PC-3 (cell line): Measurements from ENCODE around the gene PELO. TPM values are rescaled to one million over a fixed set of nuclear protein-coding genes. Genes with fewer than 3 reads are reported as not detected.
"Not testable (repeated sequence)": the region's sequence is repeated elsewhere in the genome, so short reads cannot be mapped to it uniquely, and the experiment has no call there.

Experiments
- ATAC-seq: fragments of 200-7000 bp; cut with Tn5 transposase; 2 replicates; pipeline ENCODE4 v1.9.1; 2020; ENCODE audit warnings: mild to moderate bottlenecking, moderate library complexity
- BruUV-seq: library from RNA; stranded (reverse); fragments of 400-500 nt; replicated peaks from 2 replicates; lab custom pipeline; 2021; lab: Mats Ljungman, UMichigan
- CTCF ChIA-PET: fragments of 300-600 bp; sonication (Branson Sonifier 250); formaldehyde crosslinking; loops from one replicate; lab custom pipeline; 2022; ENCODE audit warnings: antibody characterized with exemption; lab: Charles Lee
- POLR2A ChIA-PET: fragments of 300-600 bp; sonication (Branson Sonifier 250); formaldehyde crosslinking; loops from one replicate; lab custom pipeline; 2022; ENCODE audit warnings: antibody characterized with exemption; ENCODE audit not compliant: unreplicated experiment; lab: Charles Lee
- DNase-seq: peaks from one replicate; pipeline ENCODE4 v3.0.0-alpha.2; 2015
- H2AFZ ChIP-seq: fragments of 300-600 bp; sonication (generic); 2 replicates; pipeline ENCODE4 v1.6.0; 2016; ENCODE audit warnings: antibody characterized with exemption, low read length
- H3F3A ChIP-seq: fragments of 300-600 bp; sonication (generic); one replicate; pipeline ENCODE4 v1.6.0; 2017; ENCODE audit warnings: antibody characterized with exemption, low read length, control low read depth, mild to moderate bottlenecking; ENCODE audit not compliant: unreplicated experiment
- H3K27ac ChIP-seq: fragments of 300-600 bp; sonication (generic); 2 replicates; pipeline ENCODE4 v1.5.1; 2016; ENCODE audit warnings: mild to moderate bottlenecking, low read length
- H3K27me3 ChIP-seq: fragments of 300-600 bp; sonication (generic); 2 replicates; pipeline ENCODE4 v1.6.1; 2016; ENCODE audit warnings: low read length, mixed read lengths
- H3K36me3 ChIP-seq: fragments of 300-600 bp; sonication (generic); 2 replicates; pipeline ENCODE4 v1.6.1; 2016; ENCODE audit warnings: low read depth, mixed run types, low read length, mixed read lengths
- H3K4me1 ChIP-seq: fragments of 300-600 bp; sonication (generic); 2 replicates; pipeline ENCODE4 v1.5.1; 2016; ENCODE audit warnings: low read length; ENCODE audit not compliant: insufficient read depth
- H3K4me2 ChIP-seq: fragments of 300-600 bp; sonication (generic); 2 replicates; pipeline ENCODE4 v1.6.0; 2016; ENCODE audit warnings: low read length
- H3K4me3 ChIP-seq: fragments of 300-600 bp; sonication (generic); 2 replicates; pipeline ENCODE4 v1.5.1; 2016; ENCODE audit warnings: mild to moderate bottlenecking, low read length, mixed read lengths
- H3K79me2 ChIP-seq: fragments of 300-600 bp; sonication (generic); 2 replicates; pipeline ENCODE4 v1.6.1; 2017; ENCODE audit warnings: low read length, mixed read lengths
- H3K9ac ChIP-seq: fragments of 300-600 bp; sonication (generic); 2 replicates; pipeline ENCODE4 v1.6.0; 2016; ENCODE audit warnings: mild to moderate bottlenecking, low read length
- H3K9me2 ChIP-seq: fragments of 300-600 bp; sonication (generic); replicated peaks from 2 replicates; pipeline ENCODE4 v1.6.1; 2016; ENCODE audit warnings: mixed run types, low read length, mixed read lengths
- H3K9me3 ChIP-seq: fragments of 300-600 bp; sonication (generic); 2 replicates; pipeline ENCODE4 v1.6.1; 2016; ENCODE audit warnings: low read length, mixed read lengths
- H4K20me1 ChIP-seq: fragments of 300-600 bp; sonication (generic); 2 replicates; pipeline ENCODE4 v1.6.1; 2016; ENCODE audit warnings: low read length, mixed read lengths
- CTCF ChIP-seq: fragments of 300-600 bp; sonication (generic); conservative IDR thresholded peaks from 2 replicates; pipeline ENCODE4 v1.5.1; 2017; ENCODE audit warnings: antibody characterized with exemption, low read depth, mild to moderate bottlenecking, low read length
- EZH2 ChIP-seq: fragments of 300-600 bp; sonication (generic); IDR thresholded peaks from one replicate; pipeline ENCODE4 v1.6.1; 2017; ENCODE audit warnings: antibody characterized with exemption, mild to moderate bottlenecking, low read length; ENCODE audit not compliant: unreplicated experiment
- EZH2phosphoT487 ChIP-seq: fragments of 300-600 bp; sonication (generic); IDR thresholded peaks from 2 replicates; pipeline ENCODE4 v1.6.1; 2018; ENCODE audit warnings: mild to moderate bottlenecking, antibody characterized with exemption, low read length, borderline replicate concordance
- intact Hi-C: fragments of 100-400 bp; cut with micrococcal nuclease; formaldehyde crosslinking; loops from 2 replicates; pipeline ENCODE4 v1.9.0; 2023
- total RNA-seq: library from RNA; depleted of rRNA; stranded (reverse); fragments of >200 nt; gene quantifications from 2 replicates; pipeline ENCODE4 v1.2.3, GENCODE V29; 2014

Gene PELO
- total RNA-seq, 1 experiment from 2014 or later: 45.3 TPM

GRCh38 chr5:52743970-52744369 is 43.7 kb upstream of the PELO start:
- no peaks in the 10 kb centered on the region for H3K27me3 ChIP-seq
- CTCF ChIA-PET: no interaction called here
- intact Hi-C loops: no loop called here
- no peak overlapping the region for H3K27ac ChIP-seq
- H3K9me3 ChIP-seq: no peaks in the 10 kb centered on the region
- POLR2A ChIA-PET: interaction anchor here (0.7 kb wide), 1 partner anchor 1321 kb away, joined by 3 read pairs; no protein-coding TSS in a partner anchor
- BruUV-seq: no TSS peak
- no peaks in the 10 kb centered on the region for H4K20me1 ChIP-seq
- no peaks in the 10 kb centered on the region for H3F3A ChIP-seq
- H3K9ac ChIP-seq: no peak overlapping the region
- H3K4me3 ChIP-seq: no peak overlapping the region
- TF ChIP-seq EZH2: no peak
- no peak for TF ChIP-seq CTCF
- no peak for TF ChIP-seq EZH2phosphoT487
- peak; percentile 67 for ATAC-seq
- no peaks in the 10 kb centered on the region for H3K79me2 ChIP-seq
- H3K4me1 ChIP-seq: no peaks in the 10 kb centered on the region
- no peaks in the 10 kb centered on the region for H3K9me2 ChIP-seq
- H3K36me3 ChIP-seq: no peaks in the 10 kb centered on the region
- no peak overlapping the region for H3K4me2 ChIP-seq
- DNase-seq: no peak
- no peak overlapping the region for H2AFZ ChIP-seq

- H3K9ac ChIP-seq, H4K20me1 ChIP-seq, CTCF ChIA-PET, BruUV-seq, H3K9me2 ChIP-seq, ATAC-seq, intact Hi-C loops, H3K4me2 ChIP-seq, DNase-seq, H3K4me1 ChIP-seq, H2AFZ ChIP-seq, H3K36me3 ChIP-seq, H3K4me3 ChIP-seq, H3K79me2 ChIP-seq, H3K9me3 ChIP-seq, H3F3A ChIP-seq, H3K27ac ChIP-seq, POLR2A ChIA-PET, H3K27me3 ChIP-seq: not testable (repeated sequence)
Measured at GRCh38 chr5:52744867-52745458, 42.8 kb upstream of the PELO start.

- no peak overlapping the region for H3K4me3 ChIP-seq
- H3K4me2 ChIP-seq: no peak overlapping the region
- CTCF ChIA-PET: no interaction called here
- BruUV-seq: no TSS peak
- H3K9ac ChIP-seq: no peak overlapping the region
- peaks cover 11% of the 10 kb centered on the region for H3K4me1 ChIP-seq
- DNase-seq (no peak), ATAC-seq (no peak)
- intact Hi-C loops: no loop called here
- H3K27ac ChIP-seq: no peak overlapping the region
- H3K36me3 ChIP-seq: no peaks in the 10 kb centered on the region
- TF ChIP-seq EZH2 (no peak), EZH2phosphoT487 (no peak), CTCF (no peak)
- H3K9me3 ChIP-seq: no peaks in the 10 kb centered on the region
- no peaks in the 10 kb centered on the region for H3K9me2 ChIP-seq
- H3K79me2 ChIP-seq: no peaks in the 10 kb centered on the region
- H2AFZ ChIP-seq: no peak overlapping the region
- no peaks in the 10 kb centered on the region for H3F3A ChIP-seq
- POLR2A ChIA-PET: no interaction called here
- H3K27me3 ChIP-seq: no peaks in the 10 kb centered on the region
- no peaks in the 10 kb centered on the region for H4K20me1 ChIP-seq
Measured at GRCh38 chr5:52746539-52746938, 41.2 kb upstream of the PELO start.
